OCI-M2 (cell line): ENCODE results near the gene KDM6A.
"Not testable (repeated sequence)": the region's sequence is repeated elsewhere in the genome, so short reads cannot be mapped to it uniquely, and the experiment has no call there.

ENCODE experiments used
- DNase-seq: peaks from one replicate; lab custom pipeline; 2025; ENCODE audit not compliant: unreplicated experiment; lab: John Stamatoyannopoulos, UW

KDM6A gene

GRCh38 chrX:44889824-44890223 lies 16.8 kb downstream of the KDM6A start:
- DNase-seq, result no peak

- DNase-seq, result no peak
These were observed 17.3 kb downstream of the KDM6A start for GRCh38 chrX:44890247-44890646.

- DNase-seq, result not testable (repeated sequence)
These were observed 17.7 kb downstream of the KDM6A start for GRCh38 chrX:44890687-44891086.

GRCh38 chrX:44891642-44892041 lies 18.7 kb downstream of the KDM6A start:
- DNase-seq, result no peak

- DNase-seq, result no peak
These were observed 23.8 kb downstream of the KDM6A start for GRCh38 chrX:44896876-44897186.

- no peak for DNase-seq
These were observed 24.6 kb downstream of the KDM6A start for GRCh38 chrX:44897539-44897938.

GRCh38 chrX:44898411-44899221 lies 25.6 kb downstream of the KDM6A start:
- no peak for DNase-seq

- no peak for DNase-seq
These were observed 27.0 kb downstream of the KDM6A start for GRCh38 chrX:44899946-44900345.

- no peak for DNase-seq
These were observed 30.1 kb downstream of the KDM6A start for GRCh38 chrX:44903107-44903506.

GRCh38 chrX:44903830-44904530 lies 31.0 kb downstream of the KDM6A start:
- DNase-seq, result no peak

GRCh38 chrX:44904542-44905115 lies 31.6 kb downstream of the KDM6A start:
- DNase-seq, result no peak

- no peak for DNase-seq
These were observed 33.1 kb downstream of the KDM6A start for GRCh38 chrX:44906041-44906440.

- DNase-seq, result no peak
These were observed 33.6 kb downstream of the KDM6A start for GRCh38 chrX:44906542-44906941.

GRCh38 chrX:44908153-44908552 lies 35.2 kb downstream of the KDM6A start:
- no peak for DNase-seq

- no peak for DNase-seq
These were observed 35.8 kb downstream of the KDM6A start for GRCh38 chrX:44908827-44909226.

GRCh38 chrX:44910508-44910907 lies 37.5 kb downstream of the KDM6A start:
- DNase-seq, result not testable (repeated sequence)

- DNase-seq, result not testable (repeated sequence)
These were observed 38.1 kb downstream of the KDM6A start for GRCh38 chrX:44911074-44911600.

GRCh38 chrX:44913656-44914531 lies 40.9 kb downstream of the KDM6A start:
- no peak for DNase-seq

- no peak for DNase-seq
These were observed 41.7 kb downstream of the KDM6A start for GRCh38 chrX:44914532-44915198.

- DNase-seq, result peak; percentile 36
These were observed 42.4 kb downstream of the KDM6A start for GRCh38 chrX:44915361-44915868.
